ENCODE results near the gene NCKAP5. TPM values are rescaled to one million over a fixed set of nuclear protein-coding genes. Genes with fewer than 3 reads are reported as not detected.

NCKAP5 gene
- total and polyA plus RNA-seq, 8 donors: 4.0 to 22.1 (median 14.4) TPM

GRCh38 chr2:132910432-132910831, 657.8 kb downstream of the NCKAP5 start:
- Histone ChIP-seq H3K4me1 (no peaks in the 10 kb centered on the region), H3K36me3 (no peaks in the 10 kb centered on the region), H3K27ac (no peak overlapping the region), H3K9me3 (peaks cover 0 to 3% of the 10 kb centered on the region in 2 donors), H3K27me3 (no peaks in the 10 kb centered on the region), H3K4me3 (no peak overlapping the region)
- no peak for TF ChIP-seq CTCF (IDR thresholded peaks at IDR 0.05)
- DNase-seq (no peak), ATAC-seq (no peak)
- intact Hi-C loops (cut with DNase I): no loop called here

- DNase-seq (no peak), ATAC-seq (no peak)
- Histone ChIP-seq H3K27me3 (no peaks in the 10 kb centered on the region), H3K9me3 (peaks cover 0 to 3% of the 10 kb centered on the region in 2 donors), H3K36me3 (no peaks in the 10 kb centered on the region), H3K4me3 (no peak overlapping the region), H3K27ac (no peak overlapping the region), H3K4me1 (no peaks in the 10 kb centered on the region)
- intact Hi-C loops (cut with DNase I): no loop called here
- no peak for TF ChIP-seq CTCF (IDR thresholded peaks at IDR 0.05)
Observed at GRCh38 chr2:132909427-132909826, 658.8 kb downstream of the NCKAP5 start.

GRCh38 chr2:132904142-132904842, 664.0 kb downstream of the NCKAP5 start:
- DNase-seq (no peak), ATAC-seq (no peak)
- intact Hi-C loops (cut with DNase I): no loop called here
- no peaks in the 10 kb centered on the region for H3K27me3 ChIP-seq
- H3K36me3 ChIP-seq: no peaks in the 10 kb centered on the region
- no peak overlapping the region for H3K27ac ChIP-seq
- no peak overlapping the region for H3K4me3 ChIP-seq
- TF ChIP-seq CTCF (IDR thresholded peaks at IDR 0.05): no peak
- no peaks in the 10 kb centered on the region for H3K9me3 ChIP-seq
- H3K4me1 ChIP-seq: no peaks in the 10 kb centered on the region

- H3K27me3 ChIP-seq: no peaks in the 10 kb centered on the region
- no peak for ATAC-seq
- H3K4me3 ChIP-seq: no peak overlapping the region
- no peak for TF ChIP-seq CTCF (IDR thresholded peaks at IDR 0.05)
- intact Hi-C loops (cut with DNase I): no loop called here
- no peaks in the 10 kb centered on the region for H3K9me3 ChIP-seq
- H3K36me3 ChIP-seq: no peaks in the 10 kb centered on the region
- H3K27ac ChIP-seq: no peak overlapping the region
- H3K4me1 ChIP-seq: no peaks in the 10 kb centered on the region
- DNase-seq: no peak
Observed at GRCh38 chr2:132902626-132903025, 665.6 kb downstream of the NCKAP5 start.

GRCh38 chr2:132901661-132902060, 666.6 kb downstream of the NCKAP5 start:
- no peaks in the 10 kb centered on the region for H3K9me3 ChIP-seq
- DNase-seq: no peak
- intact Hi-C loops (cut with DNase I): no loop called here
- ATAC-seq: no peak
- no peaks in the 10 kb centered on the region for H3K4me1 ChIP-seq
- H3K27me3 ChIP-seq: no peaks in the 10 kb centered on the region
- no peak overlapping the region for H3K4me3 ChIP-seq
- TF ChIP-seq CTCF (IDR thresholded peaks at IDR 0.05): no peak
- no peaks in the 10 kb centered on the region for H3K36me3 ChIP-seq
- no peak overlapping the region for H3K27ac ChIP-seq
